Measurements from ENCODE around the gene HRAS.

The HRAS gene

DNA sequence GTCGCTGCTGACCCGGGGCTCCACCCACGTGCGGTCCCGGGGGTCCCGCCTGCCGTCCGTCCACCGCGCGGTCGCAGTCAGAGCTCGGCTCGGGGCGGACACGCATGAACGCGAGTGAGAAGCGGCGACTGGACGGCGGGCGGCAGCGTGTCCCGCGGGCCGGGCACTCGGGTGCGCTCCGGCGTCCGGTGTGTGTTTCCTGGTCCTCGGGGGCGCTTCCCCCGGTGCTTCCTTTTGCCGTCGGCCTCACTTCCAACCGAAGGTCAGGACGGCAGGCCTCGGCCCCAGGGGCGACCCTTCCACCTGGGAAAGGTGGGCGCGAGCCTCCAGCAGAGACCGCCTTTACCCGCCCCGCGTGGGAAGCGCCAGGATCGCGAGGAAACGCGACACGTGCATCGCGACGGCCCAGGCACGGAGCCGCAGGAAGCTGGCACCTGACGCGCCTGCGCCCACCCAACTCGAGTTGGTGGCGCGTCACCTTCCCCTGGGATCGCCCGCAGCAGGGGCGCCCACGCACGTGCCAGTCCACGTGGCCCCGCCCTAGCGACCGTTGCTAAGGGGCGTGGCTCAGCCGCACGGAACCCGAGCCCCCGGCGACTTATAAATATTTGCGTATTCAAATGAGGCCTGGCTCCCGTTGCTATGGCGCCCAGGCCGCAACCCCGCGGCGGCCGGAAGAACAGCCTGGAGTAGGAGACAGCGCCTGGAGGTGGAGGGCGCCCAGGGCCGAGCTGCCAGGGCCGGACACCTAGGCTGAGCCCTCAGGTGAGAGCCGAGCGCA lies 1.7 kb upstream of the HRAS start, which contains the start of gene LRRC56:
Gene LRRC56, plus strand, starts transcription at position 687 of the 781 bp plus-strand sequence. CDS start 3,158 bp downstream, outside the sequence.
- no peaks in the 10 kb centered on the region for H3K4me1 ChIP-seq (ENCODE audit: insufficient read depth, low read length)
- no peaks in the 10 kb centered on the region for H3K9me3 ChIP-seq (ENCODE audit: control insufficient read depth, insufficient read depth, low read length)
- peak within 1 kb of the TSS; percentile 93 for H3K9ac ChIP-seq (ENCODE audit: low read depth, low read length)
- H3K36me3 ChIP-seq (ENCODE audit: insufficient read depth, low read length), result peaks cover 3% of the 10 kb centered on the region; the same call in 1 of the 2 replicates

- H3K36me3 ChIP-seq (ENCODE audit: insufficient read depth, low read length), result peaks cover 3% of the 10 kb centered on the region; the same call in 1 of the 2 replicates
- H3K9me3 ChIP-seq (ENCODE audit: control insufficient read depth, insufficient read depth, low read length), result no peaks in the 10 kb centered on the region
- H3K4me1 ChIP-seq (ENCODE audit: insufficient read depth, low read length), result no peaks in the 10 kb centered on the region
- H3K9ac ChIP-seq (ENCODE audit: low read depth, low read length), result peak overlapping the region; percentile 85; the same call in 1 of the 2 replicates
These were observed 212 bp downstream of the HRAS start for GRCh38 chr11:535210-535518.

- no peaks in the 10 kb centered on the region for H3K9me3 ChIP-seq (ENCODE audit: control insufficient read depth, insufficient read depth, low read length)
- no peaks in the 10 kb centered on the region for H3K4me1 ChIP-seq (ENCODE audit: insufficient read depth, low read length)
- H3K9ac ChIP-seq (ENCODE audit: low read depth, low read length), result peak overlapping the region; percentile 85
- peaks cover 3% of the 10 kb centered on the region; the same call in 1 of the 2 replicates for H3K36me3 ChIP-seq (ENCODE audit: insufficient read depth, low read length)
These were observed 773 bp downstream of the HRAS start for GRCh38 chr11:534396-535209.

GRCh38 chr11:533586-534395 lies 1.6 kb downstream of the HRAS start:
- Histone ChIP-seq H3K36me3 (ENCODE audit: insufficient read depth, low read length) (peaks cover 3% of the 10 kb centered on the region; the same call in 1 of the 2 replicates), H3K4me1 (ENCODE audit: insufficient read depth, low read length) (no peaks in the 10 kb centered on the region), H3K9ac (ENCODE audit: low read depth, low read length) (peak overlapping the region; percentile 85; the same call in 1 of the 2 replicates), H3K9me3 (ENCODE audit: control insufficient read depth, insufficient read depth, low read length) (no peaks in the 10 kb centered on the region)

GRCh38 chr11:532986-533585 lies 2.3 kb downstream of the HRAS start:
- H3K36me3 ChIP-seq (ENCODE audit: insufficient read depth, low read length), result peaks cover 3% of the 10 kb centered on the region; the same call in 1 of the 2 replicates
- H3K9me3 ChIP-seq (ENCODE audit: control insufficient read depth, insufficient read depth, low read length), result no peaks in the 10 kb centered on the region
- no peaks in the 10 kb centered on the region for H3K4me1 ChIP-seq (ENCODE audit: insufficient read depth, low read length)
- no peak overlapping the region for H3K9ac ChIP-seq (ENCODE audit: low read depth, low read length)

DNA sequence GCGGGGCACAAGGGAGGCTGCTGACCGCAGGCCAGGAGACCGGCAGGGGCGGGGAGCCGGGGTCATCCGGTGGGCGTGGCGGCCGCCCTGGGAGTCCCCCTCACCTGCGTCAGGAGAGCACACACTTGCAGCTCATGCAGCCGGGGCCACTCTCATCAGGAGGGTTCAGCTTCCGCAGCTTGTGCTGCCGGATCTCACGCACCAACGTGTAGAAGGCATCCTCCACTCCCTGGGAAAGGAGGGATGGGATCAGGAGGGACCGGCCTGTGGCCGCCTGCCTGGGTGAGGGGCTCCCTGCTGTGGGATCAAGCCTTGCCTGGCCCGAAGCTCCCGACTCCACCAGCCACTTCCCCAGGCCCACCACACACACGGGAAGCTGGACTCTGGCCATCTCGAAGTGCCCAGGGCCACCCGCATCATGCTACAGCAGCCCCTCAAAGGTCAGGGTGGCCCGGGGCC lies 2.8 kb downstream of the HRAS start:
- H3K4me1 ChIP-seq (ENCODE audit: insufficient read depth, low read length), result no peaks in the 10 kb centered on the region
- H3K9ac ChIP-seq (ENCODE audit: low read depth, low read length), result no peak overlapping the region
- no peaks in the 10 kb centered on the region for H3K9me3 ChIP-seq (ENCODE audit: control insufficient read depth, insufficient read depth, low read length)
- H3K36me3 ChIP-seq (ENCODE audit: insufficient read depth, low read length), result peaks cover 3% of the 10 kb centered on the region; the same call in 1 of the 2 replicates

- Histone ChIP-seq H3K4me1 (ENCODE audit: insufficient read depth, low read length) (no peaks in the 10 kb centered on the region), H3K9ac (ENCODE audit: low read depth, low read length) (no peak overlapping the region), H3K36me3 (ENCODE audit: insufficient read depth, low read length) (peaks cover 3% of the 10 kb centered on the region; the same call in 1 of the 2 replicates), H3K9me3 (ENCODE audit: control insufficient read depth, insufficient read depth, low read length) (no peaks in the 10 kb centered on the region)
These were observed 3.4 kb downstream of the HRAS start for GRCh38 chr11:531919-532526.

- Histone ChIP-seq H3K4me1 (ENCODE audit: insufficient read depth, low read length) (no peaks in the 10 kb centered on the region), H3K36me3 (ENCODE audit: insufficient read depth, low read length) (peaks cover 3% of the 10 kb centered on the region; the same call in 1 of the 2 replicates), H3K9ac (ENCODE audit: low read depth, low read length) (no peak overlapping the region), H3K9me3 (ENCODE audit: control insufficient read depth, insufficient read depth, low read length) (no peaks in the 10 kb centered on the region)
These were observed 4.2 kb downstream of the HRAS start for GRCh38 chr11:530960-531831.

DNA sequence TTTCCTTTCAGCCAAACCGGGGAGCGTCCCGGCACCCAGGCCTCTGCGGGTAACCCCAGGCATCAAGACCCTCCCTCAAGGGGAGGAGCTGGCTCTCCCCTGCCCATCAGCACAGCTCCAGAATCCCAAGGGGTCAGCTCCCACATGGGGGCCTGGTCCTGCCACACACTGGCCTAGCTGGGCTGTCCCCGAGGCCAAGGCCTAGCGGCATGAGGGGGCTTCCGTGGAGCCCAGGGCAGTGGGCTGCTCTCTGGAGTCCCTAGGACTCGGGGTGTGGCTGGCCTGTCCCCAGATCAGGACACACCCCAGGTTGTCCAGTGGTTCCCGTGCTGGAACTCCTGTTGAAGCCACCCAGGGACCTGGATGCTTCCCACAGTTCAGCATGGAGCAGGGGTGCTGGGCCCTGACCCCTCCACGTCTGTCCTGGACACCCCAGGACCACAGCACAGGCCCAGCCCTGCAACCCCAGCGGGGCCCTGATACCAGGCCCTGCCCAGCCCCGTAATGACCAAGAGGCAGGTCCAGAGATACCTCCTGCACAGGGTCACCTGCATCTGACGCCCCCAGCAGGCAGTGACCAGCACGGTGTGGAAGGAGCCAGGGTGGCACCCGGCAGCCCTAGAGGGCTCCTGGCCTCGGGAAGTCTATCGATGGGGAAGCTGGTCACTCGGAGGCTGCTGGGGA lies 5.5 kb downstream of the HRAS start:
- Histone ChIP-seq H3K36me3 (ENCODE audit: insufficient read depth, low read length) (peaks cover 3% of the 10 kb centered on the region; the same call in 1 of the 2 replicates), H3K9me3 (ENCODE audit: control insufficient read depth, insufficient read depth, low read length) (no peaks in the 10 kb centered on the region), H3K9ac (ENCODE audit: low read depth, low read length) (no peak overlapping the region), H3K4me1 (ENCODE audit: insufficient read depth, low read length) (no peaks in the 10 kb centered on the region)

DNA sequence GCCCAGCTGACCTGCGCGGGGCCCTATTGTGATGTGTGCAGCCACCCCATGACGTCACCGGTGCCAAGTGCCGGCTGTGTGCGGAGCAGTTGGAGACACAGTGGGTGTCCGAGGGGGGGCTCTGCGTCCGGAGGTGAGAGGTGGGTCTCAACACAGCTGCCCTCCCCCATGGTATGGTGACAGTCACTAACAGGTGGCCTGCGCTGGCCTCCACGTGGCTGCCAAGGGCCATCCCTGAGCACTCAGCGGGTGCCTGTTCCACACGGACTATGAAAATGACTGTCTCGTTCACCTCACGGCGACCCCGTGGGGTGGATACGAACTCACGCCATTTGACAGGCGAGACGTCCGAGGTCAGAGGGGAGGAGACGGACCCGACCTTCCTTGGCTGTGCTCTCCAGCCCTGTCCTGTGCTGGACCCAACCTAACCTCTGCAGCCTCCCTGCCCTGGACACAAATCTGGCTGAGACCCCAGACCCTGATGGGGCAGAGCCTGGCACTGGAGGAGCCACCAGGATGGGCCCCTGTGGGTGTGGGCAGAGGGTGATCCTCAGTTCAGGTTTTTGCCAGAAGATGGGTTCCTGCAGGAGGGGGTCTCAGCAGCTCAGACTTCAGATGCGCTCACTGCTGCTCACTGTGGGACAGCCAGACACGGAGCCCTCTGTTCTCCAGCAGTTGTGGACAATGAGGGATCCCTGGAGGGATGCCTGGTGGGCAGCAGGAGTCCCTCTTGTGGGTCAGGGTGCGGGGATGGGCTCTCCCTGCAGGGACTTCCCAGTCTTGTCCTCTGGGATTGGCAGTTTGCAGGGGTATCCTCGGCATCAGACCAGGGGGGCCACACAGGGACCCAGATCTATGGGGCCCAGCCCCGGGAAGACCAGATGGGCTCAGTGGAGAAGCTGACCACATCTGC lies 6.3 kb downstream of the HRAS start:
- Histone ChIP-seq H3K9ac (ENCODE audit: low read depth, low read length) (no peak overlapping the region), H3K9me3 (ENCODE audit: control insufficient read depth, insufficient read depth, low read length) (no peaks in the 10 kb centered on the region), H3K4me1 (ENCODE audit: insufficient read depth, low read length) (no peaks in the 10 kb centered on the region), H3K36me3 (ENCODE audit: insufficient read depth, low read length) (peaks cover 3% of the 10 kb centered on the region; the same call in 1 of the 2 replicates)

DNA sequence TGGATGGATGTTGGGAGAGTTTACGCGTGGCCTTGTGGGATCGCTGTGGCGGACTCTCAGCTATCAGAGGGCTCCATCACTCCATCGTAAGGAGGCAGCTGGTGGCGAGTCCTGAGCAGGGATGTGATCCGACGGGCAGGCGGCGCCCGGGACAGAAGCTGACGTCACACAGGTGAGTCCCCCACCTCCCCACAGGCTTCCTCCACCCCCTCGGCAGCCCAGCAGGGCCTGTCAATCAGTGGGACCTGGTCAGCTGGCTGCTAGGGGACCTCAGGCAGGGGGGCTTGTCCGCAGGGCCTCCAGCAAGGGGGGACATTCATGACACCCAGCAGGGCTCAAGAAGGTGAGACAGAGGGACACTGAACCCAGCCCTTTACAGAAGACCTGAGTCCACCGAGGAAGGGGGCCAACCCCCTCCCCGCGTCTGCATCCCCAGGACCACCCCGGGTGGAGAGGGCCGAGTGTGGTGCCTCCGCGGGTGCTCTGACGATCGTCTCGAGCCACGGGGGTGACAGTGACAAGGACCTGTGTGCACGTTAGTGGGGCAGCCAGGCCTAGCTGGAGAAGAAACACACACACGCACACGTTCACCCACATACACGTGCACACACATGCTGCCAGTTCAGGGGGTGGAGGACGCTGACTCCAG lies 7.1 kb downstream of the HRAS start:
- H3K36me3 ChIP-seq (ENCODE audit: insufficient read depth, low read length), result no peaks in the 10 kb centered on the region
- no peaks in the 10 kb centered on the region for H3K4me1 ChIP-seq (ENCODE audit: insufficient read depth, low read length)
- H3K9me3 ChIP-seq (ENCODE audit: control insufficient read depth, insufficient read depth, low read length), result no peaks in the 10 kb centered on the region
- no peak overlapping the region for H3K9ac ChIP-seq (ENCODE audit: low read depth, low read length)

Data from ES-I3 (cell line).